Omental fat pad (tissue), 4 donors: Measurements from ENCODE around the gene ITIH3. TPM values are rescaled to one million over a fixed set of nuclear protein-coding genes. Genes with fewer than 3 reads are reported as not detected.

ENCODE experiments used
- ATAC-seq: fragments of 150-250 bp; one replicate; pipeline ENCODE4 v1.9.1; 2016; ENCODE audit warnings: mild to moderate bottlenecking, moderate library complexity; ENCODE audit not compliant: low FRiP score
- DNase-seq: peaks from one replicate; pipeline ENCODE4 v3.0.0-alpha.2; 2019; ENCODE audit warnings: low spot score
- small RNA-seq: library from RNA; depleted of rRNA; stranded (forward); fragments of <200 nt; gene quantifications from one replicate; pipeline ENCODE3, GENCODE V24; 2016
- total RNA-seq, 4 donors: library from RNA; depleted of rRNA; stranded (reverse); fragments of >200 nt; gene quantifications; one replicate each; pipeline ENCODE4 v1.1.0, GENCODE V29; 2016
- TF ChIP-seq, protein P1 (sequence below), 3 donors: fragments of 450-650 bp; IDR thresholded peaks; one replicate each; pipeline ENCODE4 v1.5.1; 2016 to 2017; ENCODE audit warnings: antibody characterized with exemption in 3 of 3, mild to moderate bottlenecking in 3 of 3, moderate library complexity in 2 of 3

Gene ITIH3
- total RNA-seq, 4 donors from 2014 or later, result 0.93 to 2.8 (median 1.9) TPM

DNA sequence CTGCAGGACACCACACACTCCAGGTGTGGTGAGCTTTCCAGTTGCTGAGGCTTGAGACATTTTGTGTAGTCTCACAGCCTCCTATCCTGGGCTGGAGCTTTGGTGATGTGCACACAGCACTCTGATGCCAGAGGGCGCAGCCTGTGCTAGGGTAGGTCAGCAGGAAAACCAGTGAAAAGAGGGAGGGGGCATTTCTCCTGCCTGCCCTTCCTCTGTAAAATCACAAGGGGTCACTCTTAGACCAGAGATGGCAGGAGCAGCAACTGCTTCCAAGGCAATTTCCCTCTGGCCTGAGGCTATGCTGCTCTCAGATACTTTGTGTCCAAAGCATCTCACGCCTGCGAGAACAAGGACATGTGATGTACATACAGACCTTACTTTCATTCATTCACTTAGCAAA is 56.8 kb downstream of the ITIH3 start:
- no peak for DNase-seq
- TF ChIP-seq, protein P1, sequence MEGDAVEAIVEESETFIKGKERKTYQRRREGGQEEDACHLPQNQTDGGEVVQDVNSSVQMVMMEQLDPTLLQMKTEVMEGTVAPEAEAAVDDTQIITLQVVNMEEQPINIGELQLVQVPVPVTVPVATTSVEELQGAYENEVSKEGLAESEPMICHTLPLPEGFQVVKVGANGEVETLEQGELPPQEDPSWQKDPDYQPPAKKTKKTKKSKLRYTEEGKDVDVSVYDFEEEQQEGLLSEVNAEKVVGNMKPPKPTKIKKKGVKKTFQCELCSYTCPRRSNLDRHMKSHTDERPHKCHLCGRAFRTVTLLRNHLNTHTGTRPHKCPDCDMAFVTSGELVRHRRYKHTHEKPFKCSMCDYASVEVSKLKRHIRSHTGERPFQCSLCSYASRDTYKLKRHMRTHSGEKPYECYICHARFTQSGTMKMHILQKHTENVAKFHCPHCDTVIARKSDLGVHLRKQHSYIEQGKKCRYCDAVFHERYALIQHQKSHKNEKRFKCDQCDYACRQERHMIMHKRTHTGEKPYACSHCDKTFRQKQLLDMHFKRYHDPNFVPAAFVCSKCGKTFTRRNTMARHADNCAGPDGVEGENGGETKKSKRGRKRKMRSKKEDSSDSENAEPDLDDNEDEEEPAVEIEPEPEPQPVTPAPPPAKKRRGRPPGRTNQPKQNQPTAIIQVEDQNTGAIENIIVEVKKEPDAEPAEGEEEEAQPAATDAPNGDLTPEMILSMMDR (IDR thresholded peaks at IDR 0.05), result no peak
- ATAC-seq, result no peak

DNA sequence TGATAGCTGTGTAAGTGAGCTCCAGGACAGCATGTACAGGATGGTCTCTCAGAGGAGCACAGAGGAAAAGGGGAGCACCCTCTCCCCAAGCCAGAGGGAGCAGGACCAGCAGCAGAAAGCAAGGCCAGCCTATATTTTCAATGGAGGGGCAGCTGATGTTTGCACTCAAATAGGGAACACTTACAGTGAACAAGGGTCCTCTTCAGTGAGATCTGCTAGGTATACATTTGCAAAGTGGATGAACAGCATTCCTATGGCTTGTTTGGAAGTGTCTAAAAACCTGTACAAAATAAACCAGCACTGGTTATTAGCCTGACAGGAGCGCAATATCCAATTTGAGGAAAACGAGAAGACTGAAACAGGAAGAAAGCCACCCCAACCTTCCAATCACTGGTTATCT is 57.8 kb downstream of the ITIH3 start:
- DNase-seq (no peak), ATAC-seq (no peak)
- TF ChIP-seq, protein P1 (IDR thresholded peaks at IDR 0.05), result no peak

DNA sequence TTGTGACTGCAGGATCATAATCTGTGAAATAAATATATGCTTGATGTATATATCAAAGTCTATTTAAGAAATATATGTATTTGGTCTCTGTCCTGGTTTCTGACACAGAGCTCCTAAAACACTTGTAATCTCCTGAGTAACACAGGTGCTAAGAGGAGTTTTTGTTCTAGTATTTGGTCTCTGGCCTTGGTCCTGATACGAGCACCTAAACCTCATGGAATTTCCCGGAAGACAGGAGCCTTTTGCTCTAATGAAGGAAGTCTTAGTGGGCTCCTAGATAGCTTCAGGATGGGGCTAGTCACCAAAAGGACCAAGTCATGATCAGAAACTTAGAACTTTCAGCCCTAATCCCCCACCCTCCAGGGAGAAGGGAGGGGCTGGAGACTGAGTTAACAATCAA is 59.4 kb downstream of the ITIH3 start:
- ATAC-seq (no peak), DNase-seq (no peak)
- TF ChIP-seq, protein P1 (IDR thresholded peaks at IDR 0.05), result no peak

GRCh38 chr3:52856666-52857065 is 62.1 kb downstream of the ITIH3 start:
- no peak for DNase-seq
- ATAC-seq, result no peak
- TF ChIP-seq, protein P1 (IDR thresholded peaks at IDR 0.05), result no peak

GRCh38 chr3:52857133-52857532 is 62.5 kb downstream of the ITIH3 start:
- DNase-seq (no peak), ATAC-seq (no peak)
- TF ChIP-seq, protein P1 (IDR thresholded peaks at IDR 0.05), result no peak

DNA sequence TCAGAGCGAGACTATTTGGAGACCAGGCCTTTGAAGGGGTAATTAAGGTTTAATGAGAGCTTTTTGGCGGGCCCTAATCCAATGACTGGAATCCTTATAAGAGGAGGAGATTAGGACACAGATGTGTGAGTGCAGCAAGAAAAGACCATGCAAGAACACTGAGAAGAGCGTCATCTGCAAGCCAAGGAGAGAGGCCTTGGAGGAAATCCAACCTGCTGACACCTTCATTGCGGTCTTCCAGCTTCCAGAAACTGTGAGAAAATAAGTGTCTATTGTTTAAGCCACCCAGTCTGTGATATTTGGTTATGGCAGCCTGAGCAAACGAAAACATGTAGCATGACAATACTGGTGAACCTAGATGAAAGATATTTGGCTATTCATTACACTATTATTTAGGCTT is 63.3 kb downstream of the ITIH3 start:
- ATAC-seq, result no peak
- TF ChIP-seq, protein P1 (IDR thresholded peaks at IDR 0.05), result no peak
- no peak for DNase-seq

Small RNAs within 50 kb of the gene (small RNA-seq; reads per million reads assigned to genes)
- not detected for gene MIR8064
- not detected for gene MUSTN1

Other genes starting within 250 kb of the ITIH3 start
- gene PBRM1, start 108.9 kb upstream of the ITIH3 start, total RNA-seq, result 100 to 1,000 TPM in 3 of 4 donors, 10 to 100 TPM in 1; 89.4 to 118 (median 114) TPM
- 100 to 1,000 TPM in 2 of 4 donors, 10 to 100 TPM in 2; 55.8 to 371 (median 93.0) TPM for gene GNL3, start 108.8 kb upstream of the ITIH3 start, total RNA-seq
- gene GLT8D1, start 89.0 kb upstream of the ITIH3 start, total RNA-seq, result 10 to 100 TPM; 24.0 to 53.0 (median 45.4) TPM
- gene SPCS1, start 88.7 kb upstream of the ITIH3 start, total RNA-seq, result 100 to 1,000 TPM in 2 of 4 donors, 10 to 100 TPM in 2; 49.2 to 138 (median 84.9) TPM
- gene NEK4, start 23.9 kb upstream of the ITIH3 start, total RNA-seq, result 10 to 100 TPM; 16.8 to 22.0 (median 18.7) TPM
- gene ITIH1, start 17.2 kb upstream of the ITIH3 start, total RNA-seq, result under 1 TPM in 1 of 4 donors, not detected in 3; 0.94 TPM
- gene ITIH4, start 35.9 kb downstream of the ITIH3 start, total RNA-seq, result 10 to 100 TPM in 1 of 4 donors, 1 to 10 TPM in 3; 1.2 to 18.8 (median 3.6) TPM
- gene MUSTN1, start 40.2 kb downstream of the ITIH3 start, total RNA-seq, result 10 to 100 TPM in 1 of 4 donors, 1 to 10 TPM in 3; 2.8 to 34.7 (median 6.4) TPM
- gene STIMATE, start 102.8 kb downstream of the ITIH3 start, total RNA-seq, result 10 to 100 TPM; 15.1 to 34.7 (median 18.8) TPM